ENCODE data around the gene NKIRAS2. TPM values are rescaled to one million over a fixed set of nuclear protein-coding genes. Genes with fewer than 3 reads are reported as not detected.

Gene NKIRAS2
- total and polyA plus RNA-seq, 2 of the 13 experiments (the other 11 are each of a cell fraction or from before 2014, with no cell fraction given) = 27.9 to 42.0 TPM

GRCh38 chr17:42016941-42017865 is 2.7 kb upstream of the NKIRAS2 start, which contains the start of gene DNAJC7 (continued):
- TF ChIP-seq FOXK1 (CRISPR knock-in tag; IDR thresholded peaks at IDR 0.05; ENCODE audit: borderline replicate concordance, low read depth) (peak; percentile 83), HOMEZ (CRISPR knock-in tag; IDR thresholded peaks at IDR 0.05; ENCODE audit: low read depth) (peak; percentile 75; the same call in 1 of the 2 replicates), ZNF256 (CRISPR knock-in tag; conservative IDR thresholded peaks at IDR 0.05) (0 out of 2 replicates have a peak, but pooled peaks have one; percentile 59), ZNF142 (CRISPR knock-in tag; IDR thresholded peaks at IDR 0.05) (peak; percentile 42), ZNF704 (CRISPR knock-in tag; IDR thresholded peaks at IDR 0.05; ENCODE audit: borderline replicate concordance) (peak; percentile 96), PHF8 (CRISPR knock-in tag; IDR thresholded peaks at IDR 0.05) (peak; percentile 97), ZNF556 (CRISPR knock-in tag; IDR thresholded peaks at IDR 0.05; ENCODE audit: borderline replicate concordance) (peak; percentile 94), RBM22 (optimal IDR thresholded peaks at IDR 0.05; ENCODE audit: low read length) (no peak), GZF1 (CRISPR knock-in tag; IDR thresholded peaks at IDR 0.05) (peak; percentile 79; the same call in 1 of the 2 replicates), ZNF513 (CRISPR knock-in tag; conservative IDR thresholded peaks at IDR 0.05) (no peak; the same call in 1 of the 2 replicates), ZBTB34 (CRISPR knock-in tag; IDR thresholded peaks at IDR 0.05) (peak; percentile 82), ZNF451 (CRISPR knock-in tag; IDR thresholded peaks at IDR 0.05) (peak; percentile 68; the same call in 1 of the 2 replicates), ZNF264 (CRISPR knock-in tag; IDR thresholded peaks at IDR 0.05) (peak; percentile 87; the same call in 1 of the 2 replicates), ZNF354B (CRISPR knock-in tag; IDR thresholded peaks at IDR 0.05) (peak; percentile 97; the same call in 1 of the 2 replicates), ZNF234 (CRISPR knock-in tag; conservative IDR thresholded peaks at IDR 0.05) (peak; percentile 56; the same call in 1 of the 2 replicates), LCORL (IDR thresholded peaks at IDR 0.05) (no peak), LCORL (CRISPR knock-in tag; IDR thresholded peaks at IDR 0.05) (peak; percentile 75)

All from HepG2 (cell line).